Heart left ventricle (tissue), 16 donors: Measurements from ENCODE around the gene ZNF343. TPM values are rescaled to one million over a fixed set of nuclear protein-coding genes. Genes with fewer than 3 reads are reported as not detected.

Source experiments
- ATAC-seq, 4 donors: fragments of 200-7000 bp; cut with Tn5 transposase; one replicate each; pipeline ENCODE4 v1.9.1; 2020 to 2022; ENCODE audit warnings: moderate library complexity in 4 of 4, mild to moderate bottlenecking in 3 of 4, moderate number of reproducible peaks in 1 of 4
- DNase-seq, 5 donors: peaks; one replicate each; pipeline ENCODE4 v3.0.0-alpha.2; 2020
- H3K27ac ChIP-seq, 12 donors: fragments of 200-600 bp; sonication (generic) in 4 of 12; one replicate each; pipeline versions ENCODE4 v1.5.0 to v1.8.0; 2016 to 2022; ENCODE audit warnings: mild to moderate bottlenecking in 2 of 12
- H3K27me3 ChIP-seq, 9 donors: fragments of 200-600 bp; sonication (generic) in 2 of 9; one replicate each; pipeline versions ENCODE4 v1.5.1 to v1.8.0; 2016 to 2022; ENCODE audit warnings: mild to moderate bottlenecking in 3 of 9
- H3K36me3 ChIP-seq, 9 donors: fragments of 200-600 bp; sonication (generic) in 2 of 9; one replicate each; pipeline versions ENCODE4 v1.5.0 to v1.8.0; 2018 to 2022; ENCODE audit warnings: mild to moderate bottlenecking in 2 of 9
- H3K4me1 ChIP-seq, 12 donors: fragments of 200-600 bp; sonication (generic) in 4 of 12; one replicate each; pipeline versions ENCODE4 v1.5.0 to v1.8.0; 2016 to 2022; ENCODE audit warnings: mild to moderate bottlenecking in 3 of 12
- H3K4me3 ChIP-seq, 12 donors: fragments of 200-600 bp; sonication (generic) in 4 of 12; one replicate each; pipeline versions ENCODE4 v1.5.0 to v1.8.0; 2017 to 2022; ENCODE audit warnings: mild to moderate bottlenecking in 9 of 12, moderate library complexity in 4 of 12
- H3K9me3 ChIP-seq, 12 donors: fragments of 200-600 bp; sonication (generic) in 4 of 12; one replicate each; pipeline versions ENCODE4 v1.5.0 to v1.8.0; 2016 to 2022; ENCODE audit warnings: mild to moderate bottlenecking in 1 of 12
- POLR2A ChIP-seq, 2 donors: fragments of 450-650 bp; IDR thresholded peaks; one replicate each; pipeline ENCODE4 v1.6.1; 2017; ENCODE audit warnings: antibody characterized with exemption in 2 of 2, mild to moderate bottlenecking in 2 of 2, moderate library complexity in 2 of 2
- WGBS, 4 donors: extraction: QIAGEN DNeasy Blood & Tissue Kit in 2 of 4; methylation state at CpG; one replicate each; pipeline versions ENCODE4 v1.1.5 to v1.1.7; 2013 to 2018; 5-methylcytosine and 5-hydroxymethylcytosine counted together
- intact Hi-C, 10 donors: fragments of 100-400 bp; cut with DNase I; formaldehyde crosslinking; loops; one replicate each; pipeline versions ENCODE4 v1.11.1 to v1.14.2; 2022
- polyA plus RNA-seq, 2 donors: library from polyadenylated mRNA; stranded (reverse); fragments of 200-250 nt; gene quantifications; one replicate each; pipeline ENCODE4 v1.2.3, GENCODE V29; 2013
- total RNA-seq, 9 donors: library from RNA; depleted of rRNA in 2 of 9; stranded (reverse); fragments of >200 nt in 2 of 9; fragmentation: NEBNext Ultra II Directional in 3 of 9; extraction: Animal tissue kit (Norgen Biotek cat#: 25700) in 3 of 9; gene quantifications; one replicate each; pipeline versions ENCODE4 v1.1.0 to v1.2.4, GENCODE V29; 2016 to 2023
- TF ChIP-seq, protein P1 (sequence below), 12 donors: fragments of 200-600 bp; sonication (generic) in 4 of 12; IDR thresholded peaks; one replicate each; pipeline versions ENCODE4 v1.5.0 to v1.8.0; 2018 to 2022; ENCODE audit warnings: antibody characterized with exemption in 12 of 12, mild to moderate bottlenecking in 5 of 12
- donor health status: ischemic (EF 13 %, LVEDD 7.1; RV severe dilation, severe dysfunction).
- donor health status: healthy with polysubstance abuse.
- donor health status: DM: no; HTN: yes; CAD: no.
- donor health status: DM: no; HTN: no; CAD: no.
- donor health status: ischemic (EF 25% LVEDD 6.9; RV normal size, moderate dysfunction).
- donor health status: ischemic (EF 25% LVEDD 5.7; RV mildly dilated, moderate dysfunction).
- donor health status: healthy.
- donor health status: DM: yes; HTN: yes; CAD: no.
- donor health status: ischemic (EF 35%, LVEDD 5.7; RV mildly dilated, moderate dysfunction).
- donor health status: nonischemic (EF 11% LVEDD 7.7; RV severe dilation, severe dysfunction).
- donor health status: DM: yes; HTN: yes; CAD: no.
- donor health status: PGD.
- donor health status: ischemic (EF 29% LVEDD 5.4; RV normal size, mild dysfunction).
- donor health status: nonischemic (EF 23%, LVEDD 6.1; RV moderate dilation, normal function).

Gene ZNF343
- total and polyA plus RNA-seq, 11 donors, result 2.6 to 8.6 (median 5.4) TPM

DNA sequence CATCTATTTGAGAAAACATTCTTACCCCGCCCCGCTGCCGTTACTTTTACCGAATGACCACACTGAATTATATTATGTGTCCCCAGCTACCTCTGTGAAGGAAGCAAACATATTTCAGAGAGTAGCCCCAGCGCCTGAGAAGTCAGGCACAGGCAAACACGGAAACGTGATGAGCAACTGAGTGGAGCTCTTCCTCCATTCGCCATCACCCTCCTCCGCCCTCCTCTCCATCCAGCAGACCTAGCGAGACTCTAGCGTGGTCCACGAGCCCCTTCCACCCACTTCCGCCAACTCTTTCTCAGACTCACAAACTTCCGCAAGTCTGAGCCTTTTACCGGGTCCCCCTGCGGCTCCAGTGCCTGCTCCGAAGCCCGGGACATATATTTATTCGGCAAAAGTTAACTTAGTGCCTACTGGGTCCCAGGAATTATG, 38.7 kb downstream of the ZNF343 start:
- Histone ChIP-seq H3K36me3 (peaks cover 3 to 40% (median 29%) of the 10 kb centered on the region in 9 donors), H3K4me1 (peaks cover 0 to 35% (median 16%) of the 10 kb centered on the region in 12 donors), H3K4me3 (peak overlapping the region; percentile 69 to 94 (median 76)), H3K27me3 (no peaks in the 10 kb centered on the region), H3K27ac (peak overlapping the region; percentile 65 to 95 (median 91)), H3K9me3 (no peaks in the 10 kb centered on the region)
- ATAC-seq, result peak; percentile 23 to 63 (median 46)
- no peak for TF ChIP-seq POLR2A (IDR thresholded peaks at IDR 0.05)
- TF ChIP-seq, protein P1, sequence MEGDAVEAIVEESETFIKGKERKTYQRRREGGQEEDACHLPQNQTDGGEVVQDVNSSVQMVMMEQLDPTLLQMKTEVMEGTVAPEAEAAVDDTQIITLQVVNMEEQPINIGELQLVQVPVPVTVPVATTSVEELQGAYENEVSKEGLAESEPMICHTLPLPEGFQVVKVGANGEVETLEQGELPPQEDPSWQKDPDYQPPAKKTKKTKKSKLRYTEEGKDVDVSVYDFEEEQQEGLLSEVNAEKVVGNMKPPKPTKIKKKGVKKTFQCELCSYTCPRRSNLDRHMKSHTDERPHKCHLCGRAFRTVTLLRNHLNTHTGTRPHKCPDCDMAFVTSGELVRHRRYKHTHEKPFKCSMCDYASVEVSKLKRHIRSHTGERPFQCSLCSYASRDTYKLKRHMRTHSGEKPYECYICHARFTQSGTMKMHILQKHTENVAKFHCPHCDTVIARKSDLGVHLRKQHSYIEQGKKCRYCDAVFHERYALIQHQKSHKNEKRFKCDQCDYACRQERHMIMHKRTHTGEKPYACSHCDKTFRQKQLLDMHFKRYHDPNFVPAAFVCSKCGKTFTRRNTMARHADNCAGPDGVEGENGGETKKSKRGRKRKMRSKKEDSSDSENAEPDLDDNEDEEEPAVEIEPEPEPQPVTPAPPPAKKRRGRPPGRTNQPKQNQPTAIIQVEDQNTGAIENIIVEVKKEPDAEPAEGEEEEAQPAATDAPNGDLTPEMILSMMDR (IDR thresholded peaks at IDR 0.05), result no peak
- intact Hi-C loops, result loop anchor here in 5 of 10 donors (1.0 to 10.0 kb wide), 6 partner anchors 37 to 375 kb away; partner anchors contain the start of gene ZNF343 (in 4 of the 5)
- DNase-seq, result peak in 3 of 5 donors; percentile 30 to 42 (median 39)
- WGBS, 4 donors, result 0 to 1% (median 0%) methylated on average over 19 of the region's 19 CpGs

DNA sequence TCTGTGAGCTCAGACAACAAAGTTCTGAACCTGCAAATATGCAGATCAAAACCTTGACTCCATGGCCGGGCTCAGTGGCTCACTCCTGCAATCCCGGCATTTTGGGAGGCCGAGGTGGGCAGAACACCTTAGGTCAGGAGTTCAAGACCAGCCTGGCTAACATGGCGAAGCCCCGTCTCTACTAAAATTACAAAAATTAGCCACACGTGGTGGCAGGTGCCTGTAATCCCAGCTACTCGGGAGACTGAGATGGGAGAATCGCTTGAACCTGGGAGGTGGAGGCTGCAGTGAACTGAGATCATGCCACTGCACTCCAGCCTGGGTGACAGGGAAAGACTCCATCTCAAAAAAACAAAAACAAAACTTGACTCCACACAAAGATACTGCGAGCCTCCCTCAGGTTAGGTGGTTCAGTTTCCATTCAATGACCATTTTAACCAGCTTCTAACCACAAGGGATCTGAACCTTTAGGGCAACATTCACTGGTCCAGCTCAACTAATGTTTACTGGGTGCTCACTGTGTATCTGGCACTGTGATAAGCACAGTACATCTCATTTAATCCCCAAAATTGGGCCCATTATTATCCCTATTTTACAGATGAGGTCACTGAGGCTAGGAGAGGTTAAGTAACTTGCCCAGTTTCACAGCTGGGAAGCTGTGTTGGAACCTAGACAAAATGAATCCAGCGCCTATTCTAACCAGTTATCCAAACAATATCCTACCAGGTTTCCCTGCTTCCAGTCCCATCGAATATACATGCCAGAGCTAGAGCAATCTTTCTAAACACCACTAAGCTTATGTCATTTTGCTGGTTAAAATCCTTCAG, 39.9 kb downstream of the ZNF343 start:
- no peak for DNase-seq
- ATAC-seq, result no peak
- 77 to 83% (median 80%) methylated on average over 11 of the region's 11 CpGs for WGBS, 4 donors
- peaks cover 0 to 35% (median 16%) of the 10 kb centered on the region in 12 donors for H3K4me1 ChIP-seq
- H3K27ac ChIP-seq, result no peak overlapping the region
- H3K9me3 ChIP-seq, result no peaks in the 10 kb centered on the region
- intact Hi-C loops, result loop anchor here in 1 of 10 donors (10.0 kb wide), 1 partner anchor 374 kb away; no protein-coding TSS in a partner anchor
- no peak for TF ChIP-seq POLR2A (IDR thresholded peaks at IDR 0.05)
- TF ChIP-seq, protein P1 (IDR thresholded peaks at IDR 0.05), result no peak
- H3K27me3 ChIP-seq, result no peaks in the 10 kb centered on the region
- H3K36me3 ChIP-seq, result peaks cover 3 to 52% (median 41%) of the 10 kb centered on the region in 9 donors
- peak overlapping the region in 9 of 12 donors; percentile 72 to 94 (median 77) for H3K4me3 ChIP-seq

DNA sequence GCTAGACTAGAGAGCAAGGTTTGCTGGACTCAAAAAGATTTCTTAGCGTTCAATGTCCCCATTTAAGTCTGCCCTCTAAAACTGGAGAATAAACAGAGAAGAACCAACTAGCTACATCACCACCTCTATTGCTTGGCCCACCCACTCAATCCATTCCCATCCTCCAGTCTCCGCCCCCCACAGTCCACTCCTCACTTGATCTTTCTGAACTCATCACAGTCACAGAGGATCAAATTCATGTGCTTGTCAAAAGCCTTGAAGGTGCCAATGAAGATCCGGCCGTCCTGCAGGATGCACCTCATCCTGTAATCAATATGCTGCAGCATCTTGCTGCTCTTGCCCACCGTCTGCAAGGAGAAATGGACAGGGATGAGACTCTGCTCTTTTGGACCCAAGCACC, 41.3 kb downstream of the ZNF343 start:
- intact Hi-C loops, result loop anchor here in 1 of 10 donors (10.0 kb wide), 1 partner anchor 373 kb away; no protein-coding TSS in a partner anchor
- no peak overlapping the region for H3K27ac ChIP-seq
- TF ChIP-seq, protein P1 (IDR thresholded peaks at IDR 0.05), result no peak
- no peak for TF ChIP-seq POLR2A (IDR thresholded peaks at IDR 0.05)
- ATAC-seq (no peak), DNase-seq (no peak)
- no peaks in the 10 kb centered on the region for H3K9me3 ChIP-seq
- no peak overlapping the region for H3K4me3 ChIP-seq
- peaks cover 0 to 35% (median 16%) of the 10 kb centered on the region in 12 donors for H3K4me1 ChIP-seq
- H3K27me3 ChIP-seq, result no peaks in the 10 kb centered on the region
- H3K36me3 ChIP-seq, result peaks cover 4 to 66% (median 55%) of the 10 kb centered on the region in 9 donors
- WGBS, 4 donors, result 75 to 88% (median 82%) methylated on average over 5 of the region's 5 CpGs

DNA sequence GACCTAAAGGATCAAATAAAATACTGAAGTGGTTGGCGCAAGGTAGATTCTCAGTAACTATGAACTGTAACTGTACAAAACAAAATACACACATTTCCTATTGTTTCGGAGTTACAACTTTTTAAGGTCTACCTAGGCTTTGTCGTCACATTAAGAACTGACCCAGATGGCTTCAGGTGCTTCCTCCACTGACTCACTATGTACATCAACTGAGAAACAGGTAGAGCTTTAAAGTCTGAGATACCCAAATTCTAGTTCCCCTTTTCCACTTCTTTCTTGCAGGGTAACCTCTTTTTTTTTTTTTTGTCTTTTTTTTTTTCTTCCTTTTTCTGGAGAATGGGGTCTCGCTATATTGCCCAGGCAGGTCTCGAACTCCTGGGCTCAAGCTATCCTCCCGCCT, 43.6 kb downstream of the ZNF343 start:
- no peak overlapping the region for H3K27ac ChIP-seq

More for the DNA sequence above, 43.6 kb downstream of the ZNF343 start:
- H3K4me1 ChIP-seq, result peaks cover 0 to 29% (median 16%) of the 10 kb centered on the region in 12 donors
- no peak overlapping the region for H3K4me3 ChIP-seq
- peaks cover 8 to 89% (median 78%) of the 10 kb centered on the region in 9 donors for H3K36me3 ChIP-seq
- TF ChIP-seq, protein P1 (IDR thresholded peaks at IDR 0.05), result no peak
- TF ChIP-seq POLR2A (IDR thresholded peaks at IDR 0.05), result no peak
- no peak for ATAC-seq
- H3K9me3 ChIP-seq, result no peaks in the 10 kb centered on the region
- DNase-seq, result no peak
- H3K27me3 ChIP-seq, result no peaks in the 10 kb centered on the region
- 92 to 98% (median 96%) methylated on average over 6 of the region's 6 CpGs for WGBS, 4 donors
- intact Hi-C loops, result loop anchor here in 1 of 10 donors (10.0 kb wide), 1 partner anchor 370 kb away; no protein-coding TSS in a partner anchor
